Measurements from ENCODE around the gene CISTR.

The CISTR gene

GRCh38 chr12:53749986-53750811 lies 1.6 kb downstream of the CISTR start:
- H3K4me3 ChIP-seq (ENCODE audit: low read depth, low read length), result no peak overlapping the region

DNA sequence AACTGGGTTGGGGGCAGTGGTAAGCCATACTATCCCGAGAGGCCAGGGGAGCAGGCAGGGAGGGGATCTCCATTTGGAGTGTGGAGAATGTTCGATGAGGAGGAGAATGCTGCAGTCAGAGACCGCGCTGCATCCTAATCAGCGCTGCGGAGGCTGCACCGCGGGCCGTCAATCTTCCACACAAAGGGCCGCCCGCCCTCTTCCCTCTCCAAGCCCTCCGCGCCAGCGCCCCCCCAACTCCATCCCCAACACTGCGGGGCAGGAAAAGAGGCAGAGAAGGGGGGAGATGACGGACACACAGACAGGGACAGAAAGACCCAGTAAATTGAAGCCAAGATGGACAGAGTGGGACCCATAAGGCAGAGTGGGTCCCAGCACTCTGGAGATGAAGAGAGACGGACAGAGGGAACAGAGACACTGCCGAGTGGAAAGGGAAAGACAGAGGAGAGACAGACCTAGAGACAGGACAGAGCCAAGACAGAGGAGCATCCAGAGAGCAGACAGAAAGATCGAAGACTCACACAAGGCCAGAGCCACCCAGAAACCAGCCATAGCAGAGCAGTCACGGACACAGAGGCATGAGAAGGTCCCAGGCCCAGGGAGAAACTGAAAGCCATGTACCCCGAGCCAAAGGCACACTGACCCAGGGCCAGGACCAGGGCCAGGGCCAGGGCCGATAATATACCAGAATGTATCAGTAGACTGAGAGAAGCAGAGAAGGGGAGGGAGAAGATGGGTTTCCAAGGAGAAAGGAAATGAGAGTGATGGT lies 3.5 kb downstream of the CISTR start:
- no peak for TF ChIP-seq CTCF (IDR thresholded peaks at IDR 0.05)
- H3K27me3 ChIP-seq (ENCODE audit: control insufficient read depth, insufficient read depth, low read length), result no peaks in the 10 kb centered on the region
- H3K27ac ChIP-seq, result no peak overlapping the region

More at GRCh38 chr12:53749986-53750811, 1.6 kb downstream of the CISTR start:
- Histone ChIP-seq H3K27ac (no peak overlapping the region), H3K9ac (no peak overlapping the region), H3K9me3 (ENCODE audit: control insufficient read depth, low read length) (no peaks in the 10 kb centered on the region), H3K4me2 (ENCODE audit: low read length) (no peak overlapping the region), H2AFZ (no peak overlapping the region), H3K4me1 (peaks cover 12% of the 10 kb centered on the region), H3K79me2 (no peaks in the 10 kb centered on the region), H3K27me3 (ENCODE audit: control insufficient read depth, insufficient read depth, low read length) (no peaks in the 10 kb centered on the region), H3K36me3 (ENCODE audit: control insufficient read depth, insufficient read depth, low read length) (no peaks in the 10 kb centered on the region)
- no peak for TF ChIP-seq CTCF (IDR thresholded peaks at IDR 0.05)

DNA sequence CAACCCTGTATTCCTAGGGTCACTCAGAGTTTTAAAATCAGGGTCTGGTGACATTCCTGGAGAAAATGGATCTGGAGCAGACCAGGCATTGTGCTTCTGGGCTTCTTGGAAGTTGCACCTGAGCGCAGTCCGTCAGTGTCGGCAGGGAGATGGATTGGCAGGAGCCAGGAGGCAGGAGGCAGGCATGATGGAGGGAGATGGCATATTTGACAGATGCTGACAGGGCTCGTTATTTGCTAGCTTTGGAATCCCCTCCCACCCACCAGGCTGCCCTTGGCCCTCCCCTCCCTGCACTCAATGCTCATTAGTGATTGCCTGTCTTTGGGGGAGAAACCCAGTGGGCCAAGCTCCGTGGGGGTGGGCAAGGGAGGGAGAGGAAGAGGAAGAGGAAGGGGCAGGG lies 4.7 kb downstream of the CISTR start:
- no peaks in the 10 kb centered on the region for H3K9me3 ChIP-seq (ENCODE audit: control insufficient read depth, low read length)
- H3K79me2 ChIP-seq, result no peaks in the 10 kb centered on the region
- no peak overlapping the region for H3K27ac ChIP-seq
- no peaks in the 10 kb centered on the region for H3K27me3 ChIP-seq (ENCODE audit: control insufficient read depth, insufficient read depth, low read length)
- TF ChIP-seq CTCF (IDR thresholded peaks at IDR 0.05), result no peak
- peak overlapping the region; percentile 23 for H3K4me2 ChIP-seq (ENCODE audit: low read length)
- no peaks in the 10 kb centered on the region for H3K36me3 ChIP-seq (ENCODE audit: control insufficient read depth, insufficient read depth, low read length)
- no peak overlapping the region for H3K4me3 ChIP-seq (ENCODE audit: low read depth, low read length)
- peaks cover 10% of the 10 kb centered on the region for H3K4me1 ChIP-seq
- no peak overlapping the region for H3K9ac ChIP-seq
- peak overlapping the region; percentile 56 for H2AFZ ChIP-seq

More for the DNA sequence above, 3.5 kb downstream of the CISTR start:
- H2AFZ ChIP-seq, result no peak overlapping the region
- H3K4me1 ChIP-seq, result peaks cover 8% of the 10 kb centered on the region
- H3K9me3 ChIP-seq (ENCODE audit: control insufficient read depth, low read length), result no peaks in the 10 kb centered on the region
- no peak overlapping the region for H3K9ac ChIP-seq
- no peaks in the 10 kb centered on the region for H3K36me3 ChIP-seq (ENCODE audit: control insufficient read depth, insufficient read depth, low read length)
- no peak overlapping the region for H3K4me3 ChIP-seq (ENCODE audit: low read depth, low read length)
- no peak overlapping the region for H3K4me2 ChIP-seq (ENCODE audit: low read length)
- H3K79me2 ChIP-seq, result no peaks in the 10 kb centered on the region

DNA sequence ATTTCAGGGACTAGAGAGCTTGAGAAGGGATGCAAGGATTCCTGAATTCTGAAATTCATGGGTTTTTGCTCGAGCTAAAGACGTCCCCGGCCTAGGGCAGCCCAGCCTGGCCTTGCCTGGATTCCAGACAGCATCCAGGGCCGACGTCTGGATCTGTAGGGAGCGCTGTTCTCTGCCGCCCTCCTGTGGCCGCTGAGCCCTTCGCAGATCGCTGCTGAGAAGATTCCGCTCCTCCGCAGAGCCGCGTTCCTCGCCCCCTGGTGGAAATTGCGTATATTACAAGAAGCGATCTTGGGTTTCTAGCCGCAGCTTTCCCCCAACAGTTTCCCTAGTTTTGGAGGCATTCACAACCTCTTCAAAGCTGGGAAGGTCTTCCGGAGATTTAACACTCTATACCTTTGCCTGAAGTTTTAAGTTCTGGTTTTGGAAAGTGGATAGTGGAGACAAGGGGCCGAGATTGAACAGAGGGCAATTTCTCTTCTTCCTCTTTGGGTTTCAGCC lies 5.1 kb downstream of the CISTR start:
- no peak overlapping the region for H3K4me3 ChIP-seq (ENCODE audit: low read depth, low read length)

More for the DNA sequence above, 5.1 kb downstream of the CISTR start:
- TF ChIP-seq CTCF (IDR thresholded peaks at IDR 0.05), result peak; percentile 100
- no peaks in the 10 kb centered on the region for H3K36me3 ChIP-seq (ENCODE audit: control insufficient read depth, insufficient read depth, low read length)
- no peaks in the 10 kb centered on the region for H3K79me2 ChIP-seq
- H3K9ac ChIP-seq, result no peak overlapping the region
- H3K27ac ChIP-seq, result no peak overlapping the region
- H3K9me3 ChIP-seq (ENCODE audit: control insufficient read depth, low read length), result no peaks in the 10 kb centered on the region
- H3K4me1 ChIP-seq, result peaks cover 10% of the 10 kb centered on the region
- H3K4me2 ChIP-seq (ENCODE audit: low read length), result peak overlapping the region; percentile 23
- peak overlapping the region; percentile 56 for H2AFZ ChIP-seq
- H3K27me3 ChIP-seq (ENCODE audit: control insufficient read depth, insufficient read depth, low read length), result no peaks in the 10 kb centered on the region

Data from parathyroid adenoma (tissue), 2 donors.